Esophagus squamous epithelium (tissue), 5 donors: ENCODE measurements around the gene TBCCD1. TPM values are rescaled to one million over a fixed set of nuclear protein-coding genes. Genes with fewer than 3 reads are reported as not detected.
A peak's percentile ranks its signal among the peaks of the same experiment; 100 is the strongest.
"Not testable (repeated sequence)": the region's sequence is repeated elsewhere in the genome, so short reads cannot be mapped to it uniquely, and the experiment has no call there.

Experiments
- DNase-seq: peaks from one replicate; lab custom pipeline; 2025; lab: John Stamatoyannopoulos, UW
- H3K27ac ChIP-seq, 4 donors: fragments of 200-600 bp; sonication (generic); one replicate each; pipeline ENCODE4 v1.5.1; 2016 to 2019; ENCODE audit warnings: mild to moderate bottlenecking in 1 of 4
- H3K27me3 ChIP-seq, 4 donors: fragments of 200-600 bp; sonication (generic); 1 replicate in 3 of 4; 2 replicates in 1 of 4; pipeline versions ENCODE4 v1.5.1 to v1.6.0; 2017 to 2021; ENCODE audit warnings: antibody characterized with exemption in 1 of 4
- H3K36me3 ChIP-seq, 3 donors: fragments of 200-600 bp; sonication (generic); one replicate each; pipeline ENCODE4 v1.5.1; 2016 to 2019
- H3K4me1 ChIP-seq, 3 donors: fragments of 200-600 bp; sonication (generic); one replicate each; pipeline ENCODE4 v1.5.1; 2017 to 2019
- H3K4me3 ChIP-seq, 4 donors: fragments of 200-600 bp; sonication (generic); 1 replicate in 3 of 4; 2 replicates in 1 of 4; pipeline ENCODE4 v1.5.1; 2016 to 2019; ENCODE audit warnings: mild to moderate bottlenecking in 2 of 4, moderate library complexity in 1 of 4
- H3K9me3 ChIP-seq, 3 donors: fragments of 200-600 bp; sonication (generic); one replicate each; pipeline ENCODE4 v1.5.1; 2016 to 2019
- POLR2A ChIP-seq, 4 donors: fragments of 450-650 bp; IDR thresholded peaks; one replicate each; pipeline ENCODE4 v1.6.1; 2017; ENCODE audit warnings: antibody characterized with exemption in 4 of 4, mild to moderate bottlenecking in 4 of 4, moderate library complexity in 3 of 4
- WGBS, 2 donors: methylation state at CpG; one replicate each; pipeline ENCODE4 v1.1.5; 2018; 5-methylcytosine and 5-hydroxymethylcytosine counted together
- intact Hi-C: fragments of 100-400 bp; cut with DNase I; formaldehyde crosslinking; loops from one replicate; pipeline ENCODE4 v1.15.0; 2022
- total RNA-seq, 4 donors: library from RNA; depleted of rRNA; stranded (reverse); fragments of >200 nt; gene quantifications; one replicate each; pipeline ENCODE4 v1.1.0, GENCODE V29; 2016
- TF ChIP-seq, protein P1 (sequence below), 6 experiments: fragments of 450-650 bp in 4 of 6; fragments of 200-600 bp in 2 of 6; sonication (generic) in 2 of 6; IDR thresholded peaks; one replicate each; pipeline ENCODE4 v1.5.1; 2016 to 2019; ENCODE audit warnings: antibody characterized with exemption in 6 of 6, mild to moderate bottlenecking in 4 of 6, moderate library complexity in 4 of 6
- donor health status: DM: yes; HTN: yes; CAD: no.

The TBCCD1 gene
- total RNA-seq, 4 donors from 2014 or later: 6.9 to 10.5 (median 7.9) TPM

DNA sequence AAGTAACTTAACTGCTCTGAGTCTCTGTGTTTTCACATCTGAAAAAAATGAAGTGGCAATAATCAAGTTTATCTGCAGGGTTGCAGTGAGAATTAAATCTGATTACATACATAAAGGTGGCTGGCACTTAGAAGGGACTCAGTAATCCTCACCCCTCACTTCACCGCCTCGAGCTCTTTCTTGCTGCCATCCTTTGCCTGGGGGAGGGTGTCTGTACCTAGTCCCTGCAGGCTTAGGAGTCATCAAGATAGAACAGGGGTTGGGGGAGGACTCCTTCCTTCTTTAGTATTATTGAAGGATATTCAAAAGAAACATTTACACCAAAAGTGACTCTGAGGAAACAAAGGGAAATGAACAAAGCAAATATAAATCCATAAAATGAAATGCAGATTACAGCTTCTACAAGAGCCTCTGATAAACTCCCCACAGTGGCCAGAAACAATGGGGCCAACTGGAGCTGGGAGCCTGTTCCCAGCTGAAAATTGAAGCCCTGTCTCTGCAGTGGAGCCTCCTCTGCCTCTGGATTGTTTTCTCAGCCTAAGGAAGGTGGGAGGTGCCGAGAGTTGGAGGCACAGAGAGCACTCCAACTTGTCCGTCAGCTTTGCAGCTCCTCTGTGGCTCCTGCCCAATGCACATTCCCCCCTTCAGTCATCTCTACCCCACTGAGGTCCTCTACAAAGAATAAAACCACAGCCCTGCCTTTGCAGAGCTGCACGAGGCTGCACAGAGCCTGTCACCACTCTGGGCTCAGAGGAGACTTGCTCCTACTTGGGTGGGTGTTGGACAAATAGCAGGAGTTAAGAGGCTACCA is 64.8 kb downstream of the TBCCD1 start:
- 39 to 42% methylated on average over 4 of the region's 5 CpGs for WGBS, 2 donors
- intact Hi-C loops: no loop called here
- no peak for DNase-seq

DNA sequence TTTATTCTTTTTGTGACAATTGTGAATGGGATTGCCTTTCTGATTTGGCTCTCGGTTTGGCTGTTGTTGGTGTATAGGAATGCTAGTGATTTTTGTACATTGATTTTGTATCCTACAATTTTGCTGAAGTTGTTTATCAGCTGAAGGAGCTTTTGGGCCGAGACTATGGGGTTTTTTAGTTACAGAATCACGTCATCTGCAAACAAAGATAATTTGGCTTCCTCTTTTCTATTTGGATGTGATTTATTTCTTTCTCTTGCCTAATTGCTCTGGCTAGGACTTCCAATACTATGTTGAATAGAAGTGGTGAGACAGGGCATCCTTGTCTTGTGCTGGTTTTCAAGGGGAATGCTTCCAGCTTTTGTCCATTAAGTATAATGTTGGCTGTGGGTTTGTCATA is 67.2 kb downstream of the TBCCD1 start:
- H3K4me3 ChIP-seq, H3K36me3 ChIP-seq, intact Hi-C loops, DNase-seq, H3K27ac ChIP-seq, H3K9me3 ChIP-seq: not testable (repeated sequence)
- Histone ChIP-seq H3K4me1 (peaks cover 0 to 20% (median 0%) of the 10 kb centered on the region in 3 donors), H3K27me3 (peaks cover 0 to 38% (median 0%) of the 10 kb centered on the region in 4 donors)
- WGBS, 2 donors: 59 to 68% methylated on average over 3 of the region's 3 CpGs

More for the DNA sequence above, 64.8 kb downstream of the TBCCD1 start:
- H3K36me3 ChIP-seq: no peaks in the 10 kb centered on the region
- peaks cover 0 to 39% (median 0%) of the 10 kb centered on the region in 4 donors for H3K27me3 ChIP-seq
- H3K4me1 ChIP-seq: peaks cover 0 to 6% (median 0%) of the 10 kb centered on the region in 3 donors
- H3K9me3 ChIP-seq: no peaks in the 10 kb centered on the region
- H3K4me3 ChIP-seq: no peak overlapping the region
- TF ChIP-seq, protein P1, sequence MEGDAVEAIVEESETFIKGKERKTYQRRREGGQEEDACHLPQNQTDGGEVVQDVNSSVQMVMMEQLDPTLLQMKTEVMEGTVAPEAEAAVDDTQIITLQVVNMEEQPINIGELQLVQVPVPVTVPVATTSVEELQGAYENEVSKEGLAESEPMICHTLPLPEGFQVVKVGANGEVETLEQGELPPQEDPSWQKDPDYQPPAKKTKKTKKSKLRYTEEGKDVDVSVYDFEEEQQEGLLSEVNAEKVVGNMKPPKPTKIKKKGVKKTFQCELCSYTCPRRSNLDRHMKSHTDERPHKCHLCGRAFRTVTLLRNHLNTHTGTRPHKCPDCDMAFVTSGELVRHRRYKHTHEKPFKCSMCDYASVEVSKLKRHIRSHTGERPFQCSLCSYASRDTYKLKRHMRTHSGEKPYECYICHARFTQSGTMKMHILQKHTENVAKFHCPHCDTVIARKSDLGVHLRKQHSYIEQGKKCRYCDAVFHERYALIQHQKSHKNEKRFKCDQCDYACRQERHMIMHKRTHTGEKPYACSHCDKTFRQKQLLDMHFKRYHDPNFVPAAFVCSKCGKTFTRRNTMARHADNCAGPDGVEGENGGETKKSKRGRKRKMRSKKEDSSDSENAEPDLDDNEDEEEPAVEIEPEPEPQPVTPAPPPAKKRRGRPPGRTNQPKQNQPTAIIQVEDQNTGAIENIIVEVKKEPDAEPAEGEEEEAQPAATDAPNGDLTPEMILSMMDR (IDR thresholded peaks at IDR 0.05): no peak
- no peak for TF ChIP-seq POLR2A (IDR thresholded peaks at IDR 0.05)
- no peak overlapping the region for H3K27ac ChIP-seq

DNA sequence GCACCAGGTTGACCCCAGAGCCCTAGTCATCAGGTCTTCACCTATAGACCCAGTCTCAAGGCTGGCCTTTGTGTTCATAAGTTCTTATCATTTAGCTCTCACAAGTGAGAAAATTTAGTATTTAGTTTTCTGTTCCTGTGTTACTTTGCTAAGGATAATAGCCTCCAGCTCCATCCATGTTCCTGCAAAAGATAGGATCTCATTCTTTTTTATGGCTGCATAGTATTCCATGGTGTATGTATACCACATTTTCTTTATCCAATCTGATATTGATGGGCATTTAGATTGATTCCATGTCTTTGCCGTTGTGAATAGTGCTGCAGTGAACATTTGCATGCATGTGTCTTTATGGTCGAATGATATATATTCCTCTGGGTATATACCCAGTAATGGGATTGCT is 69.1 kb downstream of the TBCCD1 start:
- H3K27ac ChIP-seq, intact Hi-C loops, DNase-seq, H3K36me3 ChIP-seq, H3K4me3 ChIP-seq, H3K9me3 ChIP-seq: not testable (repeated sequence)
- 87 to 89% methylated on average over 2 of the region's 2 CpGs for WGBS, 2 donors
- Histone ChIP-seq H3K4me1 (peaks cover 0 to 23% (median 0%) of the 10 kb centered on the region in 3 donors), H3K27me3 (peaks cover 0 to 32% (median 0%) of the 10 kb centered on the region in 4 donors)

DNA sequence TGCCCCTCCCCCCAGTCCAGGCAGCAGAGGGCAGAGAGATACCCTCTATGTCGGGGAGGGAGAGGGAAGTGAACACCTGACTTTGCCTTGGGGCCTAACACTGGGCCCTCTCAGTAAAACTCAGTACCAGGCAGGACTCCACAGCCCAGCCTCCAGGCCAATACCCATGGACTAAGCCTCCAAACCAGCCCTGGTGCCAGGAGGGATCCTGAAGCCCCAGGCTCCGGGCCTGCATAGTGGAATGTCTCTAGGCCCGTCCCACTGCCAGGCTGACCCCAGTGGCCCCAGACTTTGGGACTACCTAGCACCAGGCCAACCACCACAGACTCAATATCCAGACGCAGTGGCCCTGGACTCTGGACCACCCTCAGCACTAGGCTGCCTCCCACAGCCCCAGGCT is 69.5 kb downstream of the TBCCD1 start:
- Histone ChIP-seq H3K9me3 (no peaks in the 10 kb centered on the region), H3K27me3 (peaks cover 0 to 28% (median 0%) of the 10 kb centered on the region in 4 donors), H3K4me3 (no peak overlapping the region), H3K36me3 (no peaks in the 10 kb centered on the region), H3K4me1 (peaks cover 0 to 21% (median 0%) of the 10 kb centered on the region in 3 donors), H3K27ac (no peak overlapping the region)
- intact Hi-C loops: no loop called here
- WGBS, 2 donors: 72 to 75% methylated on average over 2 to 3 of the region's 4 CpGs
- no peak for TF ChIP-seq POLR2A (IDR thresholded peaks at IDR 0.05)
- TF ChIP-seq, protein P1 (IDR thresholded peaks at IDR 0.05): no peak
- no peak for DNase-seq

DNA sequence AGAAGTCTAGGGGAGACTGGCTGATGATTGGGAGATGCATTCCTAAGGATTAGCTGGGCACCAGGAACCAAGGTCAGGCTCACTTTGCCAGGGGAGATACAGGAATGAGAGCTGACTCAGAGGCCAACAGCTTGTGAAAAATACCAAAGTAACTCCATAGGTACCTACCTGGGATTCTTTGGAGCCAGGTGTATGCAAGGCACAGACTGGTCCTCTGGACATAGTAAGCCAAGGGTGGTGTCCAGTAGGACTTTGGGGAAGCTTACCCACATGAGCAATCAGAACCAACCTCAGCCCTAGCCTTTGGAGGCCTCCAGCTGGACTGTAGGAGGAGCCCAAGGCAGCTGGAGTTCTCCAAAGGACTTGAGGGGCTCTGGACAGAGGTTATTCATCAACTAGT is 70.5 kb downstream of the TBCCD1 start:
- H3K4me3 ChIP-seq: no peak overlapping the region
- peaks cover 0 to 19% (median 0%) of the 10 kb centered on the region in 4 donors for H3K27me3 ChIP-seq
- H3K9me3 ChIP-seq: no peaks in the 10 kb centered on the region
- intact Hi-C loops: no loop called here
- peaks cover 0 to 18% (median 0%) of the 10 kb centered on the region in 3 donors for H3K4me1 ChIP-seq
- no peak for DNase-seq
- peak overlapping the region in 1 of 4 donors; percentile 74 for H3K27ac ChIP-seq
- H3K36me3 ChIP-seq: no peaks in the 10 kb centered on the region
- no peak for TF ChIP-seq POLR2A (IDR thresholded peaks at IDR 0.05)
- TF ChIP-seq, protein P1 (IDR thresholded peaks at IDR 0.05): no peak

Other genes starting within 250 kb of the TBCCD1 start
- gene DGKG, start 205.1 kb downstream of the TBCCD1 start, total RNA-seq: 10 to 100 TPM in 1 of 4 donors, 1 to 10 TPM in 3; 1.2 to 13.7 (median 2.1) TPM
- 1 to 10 TPM in 3 of 4 donors, under 1 TPM in 1; 0.26 to 2.7 (median 1.6) TPM for gene CRYGS, start 23.0 kb downstream of the TBCCD1 start, total RNA-seq
- gene DNAJB11, start 3.4 kb upstream of the TBCCD1 start, total RNA-seq: 10 to 100 TPM; 39.5 to 65.3 (median 47.3) TPM
- gene AHSG, start 45.7 kb upstream of the TBCCD1 start, total RNA-seq: not detected
- 10 to 100 TPM in 1 of 4 donors, 1 to 10 TPM in 1, under 1 TPM in 2; 0.26 to 23.3 (median 5.0) TPM for gene FETUB, start 73.1 kb upstream of the TBCCD1 start, total RNA-seq
- gene HRG, start 98.7 kb upstream of the TBCCD1 start, total RNA-seq: not detected
- gene KNG1, start 150.0 kb upstream of the TBCCD1 start, total RNA-seq: not detected
- gene EIF4A2, start 216.2 kb upstream of the TBCCD1 start, total RNA-seq: 100 to 1,000 TPM; 172 to 363 (median 205) TPM
- 10 to 100 TPM in 3 of 4 donors, 1 to 10 TPM in 1; 6.6 to 23.5 (median 15.9) TPM for gene RFC4, start 239.1 kb upstream of the TBCCD1 start, total RNA-seq